GM12892 (cell line): ENCODE measurements around the gene EXD1.

ENCODE experiments used
- POLR2A ChIP-seq: IDR thresholded peaks from 2 replicates; pipeline ENCODE4 v1.6.1; 2011; ENCODE audit warnings: low read depth, low read length, control low read depth
- POLR2AphosphoS5 ChIP-seq: IDR thresholded peaks from 2 replicates; pipeline ENCODE4 v1.6.1; 2011; ENCODE audit warnings: low read depth, low read length, control low read depth
- TAF1 ChIP-seq: IDR thresholded peaks from 2 replicates; pipeline ENCODE4 v1.6.1; 2011; ENCODE audit warnings: low read depth, mild to moderate bottlenecking, control low read depth, low read length, borderline replicate concordance

DNA sequence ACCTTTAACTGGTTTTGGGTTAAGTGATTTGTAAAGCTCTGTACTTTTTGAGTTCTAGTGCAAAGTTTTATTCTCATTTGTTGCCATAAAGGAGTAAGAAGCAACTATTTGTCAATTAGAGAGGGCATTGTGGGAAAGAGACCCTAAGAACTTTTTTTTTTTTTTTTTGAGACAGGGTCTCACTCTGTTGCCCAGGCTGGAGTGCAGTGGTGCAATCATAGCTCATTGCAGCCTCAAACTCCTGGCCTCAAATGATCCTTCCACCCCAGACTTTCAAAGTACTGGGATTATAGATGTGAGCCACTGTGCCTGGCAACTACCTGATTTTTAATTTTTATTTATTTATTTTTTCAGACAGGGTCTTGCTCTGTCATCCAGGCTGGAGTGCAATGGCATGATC, 5.4 kb upstream of the EXD1 start:
- TF ChIP-seq POLR2A (no peak), POLR2AphosphoS5 (no peak), TAF1 (no peak)
